Effector CD4-positive, alpha-beta T cell (primary cell): ENCODE data around the gene TCN2.
"Not testable (repeated sequence)": the region's sequence is repeated elsewhere in the genome, so short reads cannot be mapped to it uniquely, and the experiment has no call there.

ENCODE experiments used
- DNase-seq: peaks from one replicate; pipeline ENCODE4 v3.0.0-alpha.2; 2020
- total RNA-seq: gene quantifications from one replicate; lab custom pipeline; 2026; lab: John Stamatoyannopoulos, UW

Gene TCN2
- total RNA-seq: 1.3 reads per million

DNA sequence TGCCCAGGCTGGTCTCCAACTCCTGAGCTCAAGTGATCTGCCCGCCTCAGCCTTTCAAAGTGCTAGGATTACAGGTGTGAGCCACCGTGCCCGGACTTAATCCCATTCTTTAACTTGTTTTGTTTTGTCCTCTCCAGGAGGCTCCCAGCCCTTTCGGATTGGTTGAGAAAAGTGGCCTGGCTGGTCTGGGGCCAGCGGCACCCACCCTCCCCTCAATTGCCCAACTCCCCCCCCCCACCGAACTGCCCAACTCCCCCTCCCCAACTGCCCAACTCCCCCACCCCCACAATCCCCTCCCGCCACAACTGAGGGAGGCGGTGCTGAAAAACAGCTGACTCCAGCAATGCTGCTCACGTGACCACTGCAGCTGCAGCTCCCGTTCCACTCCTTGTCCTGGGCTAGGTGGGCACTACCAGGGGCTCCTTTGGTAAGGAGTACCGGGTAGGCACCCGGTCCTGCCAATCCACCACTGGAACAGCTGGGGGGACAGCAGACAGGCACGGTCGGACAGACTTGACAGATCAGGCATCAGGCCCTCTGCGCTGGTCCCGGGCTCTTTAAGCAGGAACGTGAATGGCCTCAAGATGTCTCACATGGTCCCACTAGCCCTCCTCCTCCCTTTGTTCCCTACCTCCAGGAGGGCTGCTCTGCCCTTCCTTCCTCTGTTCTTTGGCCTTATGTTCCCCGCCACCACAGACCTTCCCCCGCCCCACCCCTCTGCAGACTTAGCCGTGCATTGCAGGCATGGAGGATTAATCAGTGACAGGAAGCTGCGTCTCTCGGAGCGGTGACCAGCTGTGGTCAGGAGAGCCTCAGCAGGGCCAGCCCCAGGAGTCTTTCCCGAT is at the start of gene TCN2:
Gene TCN2, plus strand, starts transcription at position 720 of the 845 bp plus-strand sequence. CDS start 158 bp downstream, outside the sequence.
- no peak for DNase-seq

DNA sequence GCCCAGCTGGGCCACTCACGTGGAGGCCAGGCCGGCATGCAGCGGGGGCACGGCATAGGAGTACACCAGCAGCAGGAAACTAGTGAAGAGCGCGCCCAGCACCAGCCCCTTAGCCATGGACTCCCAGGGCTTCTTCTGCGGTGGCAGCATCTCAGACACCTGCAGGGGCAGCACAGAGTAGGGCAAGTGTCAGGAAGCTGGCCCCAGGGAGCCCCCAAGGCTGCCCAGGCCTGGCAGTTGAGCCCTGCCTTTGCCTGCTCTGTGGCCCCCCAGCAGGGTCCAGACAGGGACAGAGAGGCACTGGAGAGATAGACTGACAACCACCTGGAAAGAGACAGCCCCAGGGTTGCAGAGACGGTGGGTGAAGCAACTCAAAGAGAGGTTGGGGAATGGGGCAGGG is 49.7 kb upstream of the TCN2 start:
- no peak for DNase-seq

DNA sequence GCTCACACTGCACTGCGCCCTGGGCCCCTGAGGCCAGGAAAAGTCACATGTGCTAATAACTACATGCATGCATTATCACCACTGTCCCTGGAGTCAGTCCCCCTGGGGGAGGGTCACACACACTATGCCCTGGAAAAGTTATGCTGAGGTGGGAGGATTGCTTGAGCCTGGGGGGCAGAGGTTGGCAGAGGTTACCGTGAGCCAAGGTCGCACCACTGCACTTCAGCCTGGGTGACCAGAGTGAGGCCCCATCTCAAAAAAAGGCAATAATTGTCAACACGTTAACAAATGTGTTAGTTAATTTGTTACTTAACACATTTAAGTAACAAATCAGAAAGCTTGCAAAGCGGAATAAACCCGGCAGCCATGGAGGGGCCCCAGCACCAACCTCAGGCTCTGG is 47.1 kb upstream of the TCN2 start:
- no peak for DNase-seq

DNA sequence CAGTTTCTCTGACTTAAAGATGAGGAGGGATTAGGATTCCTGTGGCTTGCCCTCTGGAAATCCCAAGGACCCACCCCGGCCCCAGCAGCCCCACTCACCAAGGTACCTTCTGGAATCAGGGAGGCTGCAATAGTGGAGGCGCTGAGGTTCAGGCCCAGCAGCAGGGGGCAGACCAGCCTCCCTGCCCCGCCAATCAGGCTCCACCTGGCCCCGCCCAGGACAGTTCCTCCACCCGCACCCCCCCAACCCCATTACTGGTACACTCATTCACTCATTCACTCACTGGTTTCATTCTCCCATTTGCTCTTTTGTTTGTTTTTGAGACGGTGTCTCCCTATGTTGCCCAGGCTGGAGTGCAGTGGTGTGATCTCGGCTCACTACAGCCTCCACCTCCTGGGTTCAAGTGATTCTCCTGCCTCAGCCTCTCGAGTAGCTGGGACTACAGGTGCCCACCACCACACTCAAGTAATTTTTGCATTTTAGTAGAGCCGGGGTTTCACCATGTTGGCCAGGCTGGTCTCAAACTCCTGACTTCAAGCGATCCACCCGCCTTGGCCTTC is 46.3 kb upstream of the TCN2 start:
- DNase-seq: not testable (repeated sequence)

GRCh38 chr22:30561402-30562189 is 45.4 kb upstream of the TCN2 start:
- DNase-seq: no peak

DNA sequence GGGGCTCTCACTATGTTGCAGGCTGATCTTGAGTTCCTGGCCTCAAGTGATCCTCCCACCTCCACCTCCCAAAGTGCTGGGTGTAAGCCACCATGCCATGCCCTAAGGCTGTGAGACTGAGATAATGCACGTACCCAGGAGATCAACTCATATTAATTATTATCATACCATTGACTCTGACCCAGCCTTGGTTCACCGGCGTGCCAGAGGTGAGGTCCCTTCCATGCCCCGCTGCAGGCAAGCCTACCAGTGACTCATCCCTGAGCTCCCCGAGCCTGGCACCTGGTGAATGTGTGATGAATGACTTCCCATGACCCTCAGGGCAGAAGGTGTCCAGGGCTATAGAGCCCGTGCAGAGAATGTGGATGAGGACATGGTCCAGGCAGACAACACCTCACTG is 44.6 kb upstream of the TCN2 start:
- no peak for DNase-seq

DNA sequence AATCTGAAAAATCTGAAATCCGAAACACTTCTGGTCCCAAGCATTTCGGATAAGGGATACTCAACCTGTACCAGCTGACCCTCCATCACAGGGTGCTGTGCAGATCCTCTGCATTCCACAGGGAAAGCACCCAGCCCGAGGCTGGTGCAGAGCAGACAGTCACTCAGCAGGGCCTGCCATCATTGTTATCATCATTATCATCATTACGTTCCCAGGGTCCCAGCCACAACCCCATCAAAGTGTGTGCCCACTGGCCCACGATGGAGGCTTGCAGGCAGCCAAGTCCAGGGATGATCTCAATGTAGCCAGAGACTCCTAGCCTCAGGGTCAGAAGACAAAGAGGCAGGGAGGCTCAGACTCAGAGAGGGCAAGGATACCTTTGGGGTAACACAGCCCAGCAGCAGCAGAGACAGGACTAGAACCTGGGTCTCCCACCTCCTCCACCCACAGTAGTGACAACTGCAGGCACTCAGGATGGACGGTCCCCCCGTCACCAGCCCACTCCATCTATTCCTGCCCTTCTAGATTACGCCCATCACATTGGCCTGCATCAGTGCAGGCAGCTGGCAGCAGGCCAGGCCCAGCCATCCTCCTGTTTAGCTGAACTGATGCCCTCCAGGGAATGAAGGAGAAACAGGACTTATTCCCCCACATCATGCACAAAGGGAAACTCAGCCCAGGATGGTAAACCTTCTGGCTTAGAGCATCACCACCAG is 42.8 kb upstream of the TCN2 start:
- DNase-seq: no peak

DNA sequence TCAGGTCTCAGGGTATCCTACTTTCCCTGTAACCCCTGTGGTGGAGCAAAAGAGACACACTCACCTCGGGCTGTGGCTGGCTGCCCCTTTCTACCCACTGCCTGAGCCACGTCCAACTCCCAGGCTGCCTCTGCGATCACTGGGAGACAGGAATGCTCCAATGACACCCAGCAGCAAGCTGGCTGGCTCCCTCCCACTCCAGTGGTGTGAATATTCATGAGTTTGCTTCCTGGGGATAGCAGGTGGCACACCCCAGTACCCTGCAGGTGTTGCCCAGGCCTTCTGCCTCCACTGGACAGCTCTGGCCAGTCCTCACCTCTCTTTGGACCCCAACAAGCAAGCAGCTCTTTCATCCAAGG is 42.2 kb upstream of the TCN2 start:
- DNase-seq: no peak

GRCh38 chr22:30565341-30565740 is 41.6 kb upstream of the TCN2 start:
- DNase-seq: no peak

DNA sequence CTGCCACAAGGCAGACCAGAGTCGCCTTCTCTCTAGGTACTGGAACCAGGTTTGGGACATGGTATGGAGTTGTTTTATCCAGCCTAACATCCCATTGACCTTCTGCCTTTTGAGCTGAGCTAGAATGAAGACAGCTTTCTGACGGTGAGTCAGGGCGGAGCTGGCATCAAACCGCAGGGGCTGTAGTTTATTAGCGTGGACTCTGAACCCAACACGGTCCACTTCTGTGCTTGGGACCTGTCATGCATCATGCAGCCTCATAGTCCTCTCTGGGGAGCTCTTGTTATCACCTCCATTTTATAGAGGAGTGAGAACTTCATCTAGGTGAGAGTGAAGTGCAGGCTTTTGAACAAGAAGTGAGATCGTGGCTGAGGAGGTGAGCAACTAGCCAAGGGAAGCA is 40.8 kb upstream of the TCN2 start:
- no peak for DNase-seq

- DNase-seq: not testable (repeated sequence)
Measured at GRCh38 chr22:30567277-30567676, 39.7 kb upstream of the TCN2 start.

DNA sequence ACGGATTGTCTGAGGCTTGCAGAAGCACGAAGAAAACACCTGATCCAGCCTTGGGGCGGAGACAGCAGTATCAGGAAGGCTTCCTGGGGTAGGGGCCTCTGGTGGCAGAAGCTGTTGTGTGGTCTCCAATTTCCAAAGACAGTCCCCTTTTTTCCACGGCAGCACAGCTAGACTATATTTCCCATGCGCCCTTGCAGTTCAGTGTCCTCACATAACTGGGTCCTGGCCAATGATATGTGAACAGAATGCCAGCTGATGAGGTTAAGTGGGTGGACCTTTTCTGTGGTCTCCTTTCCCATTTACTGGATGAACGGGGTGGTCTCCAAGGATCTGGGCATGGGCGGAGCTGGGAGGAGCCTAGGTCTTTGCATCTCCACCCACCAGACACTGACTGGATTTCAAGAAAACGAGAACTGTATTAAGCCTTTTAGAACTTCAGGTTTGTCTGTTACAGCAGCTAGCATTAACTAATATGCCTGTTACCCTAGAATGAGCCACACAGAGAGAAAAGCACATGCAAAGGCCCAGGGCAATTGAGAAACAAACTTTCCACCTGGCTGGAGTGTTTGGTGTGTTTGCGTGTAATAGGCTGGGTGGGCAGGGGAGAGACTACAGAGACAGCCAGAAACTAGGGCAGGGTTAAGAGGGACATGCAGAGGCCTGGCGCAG is 38.7 kb upstream of the TCN2 start:
- no peak for DNase-seq

DNA sequence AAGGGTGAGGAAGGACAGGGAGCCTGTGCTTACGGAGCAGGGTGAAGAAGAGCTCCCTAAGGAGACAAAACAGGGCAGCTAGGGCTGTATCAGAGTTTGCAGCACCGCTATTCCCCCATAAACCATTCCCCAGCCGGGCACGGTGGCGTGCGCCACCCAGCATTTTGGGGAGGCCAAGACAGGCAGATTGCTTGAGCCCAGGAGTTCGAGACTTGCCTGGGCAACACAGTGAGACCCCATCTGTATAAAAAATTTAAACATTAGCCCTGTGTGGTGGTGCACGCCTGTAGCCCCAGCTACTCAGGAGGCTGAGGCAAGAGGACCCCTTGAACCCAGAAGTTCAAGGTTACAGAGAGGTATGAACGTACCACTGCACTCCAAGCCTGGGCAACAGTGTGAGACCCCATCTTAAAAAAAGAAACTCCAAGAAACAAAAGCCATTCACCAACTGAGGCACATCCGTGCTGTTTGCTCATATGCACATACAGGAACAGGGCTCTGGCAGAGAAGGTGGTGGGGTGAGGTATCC is 37.2 kb upstream of the TCN2 start:
- DNase-seq: no peak

DNA sequence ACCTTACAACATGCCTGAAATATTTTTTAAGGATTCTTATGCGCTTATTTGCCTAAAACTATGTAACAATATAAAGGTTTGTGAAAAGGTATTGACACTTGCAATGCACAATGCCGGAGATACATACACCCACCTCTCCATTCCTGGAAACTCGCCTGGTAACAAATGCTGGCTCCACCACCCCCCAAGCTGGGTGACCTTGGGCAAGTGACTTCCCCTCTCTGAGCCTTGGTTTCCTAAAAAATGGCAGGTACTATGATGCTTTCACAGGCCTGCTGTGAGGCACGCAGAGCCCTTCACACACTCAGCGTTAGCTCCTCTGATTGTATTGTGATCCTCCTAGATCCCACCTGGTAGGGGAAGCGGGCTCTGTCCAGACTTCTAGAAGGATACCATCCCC is 34.8 kb upstream of the TCN2 start:
- DNase-seq: no peak

DNA sequence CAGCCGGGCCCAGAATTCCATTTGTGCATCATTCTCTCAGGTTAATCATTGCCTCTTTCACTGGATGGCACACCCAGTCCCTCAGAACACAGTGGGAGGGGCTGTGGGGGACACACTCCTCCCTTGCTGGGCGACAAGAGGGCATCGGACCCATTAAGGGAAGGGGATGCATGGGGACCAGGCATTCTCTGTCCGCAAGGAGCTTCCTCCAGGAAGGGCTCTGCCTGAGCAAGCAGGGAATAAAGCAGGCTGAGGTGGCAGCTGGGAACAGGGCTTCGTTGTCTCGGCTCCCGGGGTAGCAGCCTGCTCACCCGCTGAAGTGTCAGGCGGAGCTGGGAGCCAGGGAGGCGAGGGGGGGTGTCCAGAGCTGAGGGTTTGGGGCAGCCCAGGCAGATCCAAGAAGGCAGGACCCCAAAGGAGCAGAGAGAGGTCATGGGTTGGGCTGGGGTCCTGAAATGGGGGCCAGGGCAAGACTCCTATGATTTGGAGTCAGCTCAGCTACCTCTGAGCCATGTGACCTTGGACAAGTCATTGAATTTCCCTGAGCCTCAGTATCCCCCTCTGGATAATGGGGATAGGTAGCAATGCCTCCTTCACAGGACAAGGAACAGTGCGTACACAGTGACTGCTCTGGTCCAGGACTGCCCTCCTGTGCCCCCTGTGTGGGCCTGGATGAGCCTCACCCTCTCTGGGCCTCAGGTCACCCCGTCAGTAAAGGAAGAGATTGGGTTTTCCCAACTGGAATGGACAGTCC is 34.0 kb upstream of the TCN2 start:
- DNase-seq: no peak

DNA sequence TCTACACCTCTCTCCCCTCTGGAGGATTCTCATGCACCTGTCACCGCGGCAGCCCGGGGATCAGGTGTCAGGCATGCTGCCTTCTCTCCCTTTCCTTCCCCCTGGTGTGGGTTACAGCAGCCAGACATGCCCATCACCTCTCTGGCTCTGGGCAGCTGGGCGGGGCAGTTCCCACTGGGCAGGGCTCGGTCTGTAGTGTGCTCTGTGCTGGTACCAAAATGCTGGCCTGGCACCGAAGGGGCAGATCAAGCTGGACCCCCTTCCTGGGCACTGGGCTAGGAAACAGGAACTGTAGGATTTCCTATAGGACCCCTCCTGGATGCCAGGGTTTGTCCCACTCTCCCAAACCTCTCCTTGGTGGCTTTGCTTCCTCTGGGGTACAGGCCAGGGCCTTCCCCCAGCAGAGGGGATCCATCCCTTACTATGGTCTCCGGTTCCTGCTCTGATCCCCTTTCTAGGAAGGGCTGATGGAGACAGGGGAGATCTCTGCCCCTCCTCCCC is 33.3 kb upstream of the TCN2 start:
- DNase-seq: no peak

GRCh38 chr22:30574095-30574981 is 32.6 kb upstream of the TCN2 start, which contains the start of gene GAL3ST1:
Gene GAL3ST1 (minus strand): TSS chr22:30574665. CDS start chr22:30557392, 17,273 bp downstream.
- DNase-seq: no peak

DNA sequence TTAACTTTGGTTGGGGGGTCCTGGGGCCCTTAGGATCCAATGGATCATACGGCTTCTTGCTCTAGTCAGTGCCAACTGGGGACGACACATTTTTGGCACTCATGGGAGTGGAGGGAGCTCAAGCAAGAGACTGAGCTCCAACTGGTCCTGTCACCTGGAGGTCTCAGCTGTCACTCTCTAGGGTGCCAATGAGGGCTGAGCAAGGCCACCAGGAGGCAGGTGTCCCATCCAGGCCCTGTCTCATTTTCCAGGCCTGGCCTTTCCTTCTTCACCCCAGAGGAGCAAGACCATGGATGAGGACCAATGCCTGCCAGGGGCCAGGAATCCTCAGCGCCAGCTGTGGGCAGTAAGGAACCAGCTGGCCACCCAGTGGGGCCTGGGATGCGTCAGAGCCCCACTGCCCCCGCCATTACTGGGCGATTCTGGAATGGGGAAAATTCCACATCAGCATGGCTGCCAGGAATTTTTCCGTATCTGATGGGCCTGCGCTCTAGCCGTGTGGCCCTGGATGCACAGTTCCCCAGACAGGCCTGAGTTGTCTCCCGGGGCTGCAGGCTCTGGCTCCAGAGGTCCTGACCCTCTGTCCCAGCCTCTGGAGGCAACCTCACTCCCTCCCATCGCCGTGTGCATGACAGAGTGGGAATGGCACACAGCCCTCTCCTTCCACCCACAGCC is 31.8 kb upstream of the TCN2 start:
- DNase-seq: no peak

- no peak for DNase-seq
Measured at GRCh38 chr22:30575859-30576258, 31.1 kb upstream of the TCN2 start.
